GM06990 (cell line): ENCODE data around the gene ROBO1.

Experiments used
- DNase-seq: peaks from one replicate; pipeline ENCODE4 v3.0.0-alpha.2; 2011; ENCODE audit not compliant: insufficient read length; ENCODE audit errors: extremely low read depth
- H3K27me3 ChIP-seq: replicated peaks from 2 replicates; pipeline ENCODE4 v1.6.0; 2011; ENCODE audit warnings: low read length; ENCODE audit not compliant: control insufficient read depth, insufficient read depth
- H3K36me3 ChIP-seq: 2 replicates; pipeline ENCODE4 v1.5.1; 2011; ENCODE audit warnings: low read length; ENCODE audit not compliant: control insufficient read depth, insufficient read depth
- H3K4me3 ChIP-seq: replicated peaks from 2 replicates; pipeline ENCODE4 v1.5.1; 2011; ENCODE audit warnings: low read depth, mild to moderate bottlenecking, control low read depth, low read length
- CTCF ChIP-seq: IDR thresholded peaks from 2 replicates; pipeline ENCODE4 v1.5.1; 2011; ENCODE audit warnings: low read length, control low read depth, mild to moderate bottlenecking, inconsistent platforms; ENCODE audit not compliant: insufficient read depth, poor library complexity, severe bottlenecking

Gene ROBO1

GRCh38 chr3:79040091-79040490, 727.7 kb downstream of the ROBO1 start:
- Histone ChIP-seq H3K36me3 (no peaks in the 10 kb centered on the region), H3K4me3 (no peak overlapping the region), H3K27me3 (no peaks in the 10 kb centered on the region)
- no peak for TF ChIP-seq CTCF
- DNase-seq = no peak

DNA sequence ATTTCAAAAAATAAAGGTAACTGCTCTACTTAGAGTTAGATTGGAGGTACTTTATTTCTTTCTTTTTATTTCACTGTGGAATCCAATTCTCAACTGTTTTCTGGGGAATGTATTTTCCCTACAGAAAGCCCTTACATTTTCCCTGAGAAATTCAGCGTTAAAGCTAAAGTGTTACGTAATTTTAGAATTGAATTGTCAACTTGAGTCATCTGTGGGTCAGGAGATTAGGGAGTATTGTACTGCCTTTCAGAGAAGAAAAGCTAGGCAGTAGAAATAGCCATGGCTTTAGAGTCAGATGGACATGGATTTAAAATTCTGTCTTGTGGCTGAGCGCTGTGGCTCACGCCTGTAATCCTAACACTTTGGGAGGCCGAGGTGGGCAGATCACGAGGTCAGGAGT, 728.6 kb downstream of the ROBO1 start:
- no peaks in the 10 kb centered on the region for H3K27me3 ChIP-seq
- TF ChIP-seq CTCF = no peak
- no peak overlapping the region for H3K4me3 ChIP-seq
- DNase-seq = no peak
- no peaks in the 10 kb centered on the region for H3K36me3 ChIP-seq

DNA sequence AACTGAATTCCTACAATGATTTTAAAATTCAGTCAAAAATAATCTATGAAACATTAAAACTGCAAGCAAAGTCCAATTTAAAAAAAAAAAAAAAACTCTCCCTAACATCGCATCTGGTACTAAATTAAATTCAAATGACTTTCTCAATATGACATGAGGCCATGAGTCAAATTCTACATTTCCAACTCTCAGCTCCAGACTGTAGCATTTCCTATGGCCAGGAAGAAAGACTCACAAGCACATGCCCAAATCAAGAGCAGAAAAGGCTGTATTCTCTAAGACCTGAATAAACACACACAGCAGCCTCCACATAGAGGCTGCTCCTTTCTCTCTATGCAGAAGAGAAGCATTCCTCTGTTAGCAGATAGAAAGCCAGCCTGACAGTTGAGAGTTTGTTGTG, 729.2 kb downstream of the ROBO1 start:
- Histone ChIP-seq H3K27me3 (no peaks in the 10 kb centered on the region), H3K36me3 (no peaks in the 10 kb centered on the region), H3K4me3 (no peak overlapping the region)
- DNase-seq = no peak
- TF ChIP-seq CTCF = no peak

GRCh38 chr3:79038057-79038456, 729.7 kb downstream of the ROBO1 start:
- DNase-seq = no peak
- TF ChIP-seq CTCF = no peak
- no peaks in the 10 kb centered on the region for H3K27me3 ChIP-seq
- H3K4me3 ChIP-seq = no peak overlapping the region
- no peaks in the 10 kb centered on the region for H3K36me3 ChIP-seq

DNA sequence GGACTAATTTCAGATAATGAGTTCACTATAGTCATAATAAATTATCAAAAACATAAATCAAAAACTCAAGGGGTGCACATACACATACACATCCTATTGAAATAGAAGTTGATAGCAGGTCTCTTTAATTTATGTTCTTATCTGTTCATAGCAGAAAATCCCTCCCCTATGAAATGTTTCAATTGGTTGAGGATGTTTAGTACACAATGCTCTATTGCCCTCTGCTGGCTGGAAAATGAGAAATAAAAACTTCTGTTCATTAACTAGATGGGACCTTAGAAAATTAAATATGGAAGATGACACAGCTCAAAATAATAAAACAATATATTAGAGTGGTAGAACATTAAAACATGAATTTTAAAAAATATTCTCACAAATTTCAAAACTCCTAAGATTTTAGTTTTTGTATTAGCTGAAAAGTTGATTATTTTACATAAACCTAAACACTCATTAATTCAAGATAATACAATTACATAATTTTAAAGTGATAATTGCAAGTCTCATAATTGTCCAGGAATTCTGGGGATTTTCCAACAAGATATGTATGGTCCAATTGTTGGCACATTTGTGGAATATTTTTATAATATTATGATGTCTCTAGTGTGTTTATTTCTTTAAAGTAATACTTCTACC, 735.0 kb downstream of the ROBO1 start:
- TF ChIP-seq CTCF = peak; percentile 55
- H3K4me3 ChIP-seq = no peak overlapping the region
- DNase-seq = no peak
- no peaks in the 10 kb centered on the region for H3K27me3 ChIP-seq
- H3K36me3 ChIP-seq = no peaks in the 10 kb centered on the region

GRCh38 chr3:79030157-79030556, 737.6 kb downstream of the ROBO1 start:
- H3K27me3 ChIP-seq = no peaks in the 10 kb centered on the region
- H3K4me3 ChIP-seq = no peak overlapping the region
- TF ChIP-seq CTCF = no peak
- no peaks in the 10 kb centered on the region for H3K36me3 ChIP-seq
- no peak for DNase-seq
